Measurements from ENCODE around the gene APH1B. TPM values are rescaled to one million over a fixed set of nuclear protein-coding genes. Genes with fewer than 3 reads are reported as not detected.
A peak's percentile ranks its signal among the peaks of the same experiment; 100 is the strongest.

Gene APH1B
- total RNA-seq, 1 donor from 2014 or later, result 12.1 TPM

- Histone ChIP-seq H3K27me3 (ENCODE audit: control insufficient read depth, insufficient read depth, low read length) (no peaks in the 10 kb centered on the region), H3K4me3 (ENCODE audit: low read depth, low read length) (no peak overlapping the region), H3K36me3 (ENCODE audit: control insufficient read depth, insufficient read depth, low read length) (no peaks in the 10 kb centered on the region)
- peak; percentile 42 for DNase-seq (ENCODE audit: low read depth)
- TF ChIP-seq CTCF (IDR thresholded peaks at IDR 0.05; ENCODE audit: insufficient read depth, low read length, poor library complexity, severe bottlenecking), result no peak
These were observed 14.1 kb downstream of the APH1B start for GRCh38 chr15:63291507-63291906.

- no peak for DNase-seq (ENCODE audit: low read depth)
- no peak for TF ChIP-seq CTCF (IDR thresholded peaks at IDR 0.05; ENCODE audit: insufficient read depth, low read length, poor library complexity, severe bottlenecking)
- H3K36me3 ChIP-seq (ENCODE audit: control insufficient read depth, insufficient read depth, low read length), result no peaks in the 10 kb centered on the region
These were observed 14.8 kb downstream of the APH1B start for GRCh38 chr15:63292241-63292640.

GRCh38 chr15:63292771-63293170 is 15.4 kb downstream of the APH1B start:
- no peak overlapping the region for H3K4me3 ChIP-seq (ENCODE audit: low read depth, low read length)
- DNase-seq (ENCODE audit: low read depth), result no peak
- no peaks in the 10 kb centered on the region for H3K36me3 ChIP-seq (ENCODE audit: control insufficient read depth, insufficient read depth, low read length)
- no peaks in the 10 kb centered on the region for H3K27me3 ChIP-seq (ENCODE audit: control insufficient read depth, insufficient read depth, low read length)
- no peak for TF ChIP-seq CTCF (IDR thresholded peaks at IDR 0.05; ENCODE audit: insufficient read depth, low read length, poor library complexity, severe bottlenecking)

More at GRCh38 chr15:63292241-63292640, 14.8 kb downstream of the APH1B start:
- Histone ChIP-seq H3K27me3 (ENCODE audit: control insufficient read depth, insufficient read depth, low read length) (no peaks in the 10 kb centered on the region), H3K4me3 (ENCODE audit: low read depth, low read length) (no peak overlapping the region)

- Histone ChIP-seq H3K36me3 (ENCODE audit: control insufficient read depth, insufficient read depth, low read length) (no peaks in the 10 kb centered on the region), H3K27me3 (ENCODE audit: control insufficient read depth, insufficient read depth, low read length) (no peaks in the 10 kb centered on the region), H3K4me3 (ENCODE audit: low read depth, low read length) (no peak overlapping the region)
- no peak for DNase-seq (ENCODE audit: low read depth)
- no peak for TF ChIP-seq CTCF (IDR thresholded peaks at IDR 0.05; ENCODE audit: insufficient read depth, low read length, poor library complexity, severe bottlenecking)
These were observed 17.0 kb downstream of the APH1B start for GRCh38 chr15:63294359-63294758.

GRCh38 chr15:63295341-63295740 is 17.9 kb downstream of the APH1B start:
- no peak for DNase-seq (ENCODE audit: low read depth)
- H3K27me3 ChIP-seq (ENCODE audit: control insufficient read depth, insufficient read depth, low read length), result no peaks in the 10 kb centered on the region
- no peaks in the 10 kb centered on the region for H3K36me3 ChIP-seq (ENCODE audit: control insufficient read depth, insufficient read depth, low read length)

More at GRCh38 chr15:63295341-63295740, 17.9 kb downstream of the APH1B start:
- no peak overlapping the region for H3K4me3 ChIP-seq (ENCODE audit: low read depth, low read length)
- TF ChIP-seq CTCF (IDR thresholded peaks at IDR 0.05; ENCODE audit: insufficient read depth, low read length, poor library complexity, severe bottlenecking), result no peak

Measured in kidney epithelial cell (primary cell).